GM21381 (cell line): ENCODE results near the gene TECRL.

Source experiments
- ATAC-seq: cut with Tn5 transposase; IDR thresholded peaks from one replicate; pipeline ENCODE4 v1.9.1; 2021; ENCODE audit warnings: mild to moderate bottlenecking, moderate library complexity; ENCODE audit not compliant: unreplicated experiment

Gene TECRL, protein sequence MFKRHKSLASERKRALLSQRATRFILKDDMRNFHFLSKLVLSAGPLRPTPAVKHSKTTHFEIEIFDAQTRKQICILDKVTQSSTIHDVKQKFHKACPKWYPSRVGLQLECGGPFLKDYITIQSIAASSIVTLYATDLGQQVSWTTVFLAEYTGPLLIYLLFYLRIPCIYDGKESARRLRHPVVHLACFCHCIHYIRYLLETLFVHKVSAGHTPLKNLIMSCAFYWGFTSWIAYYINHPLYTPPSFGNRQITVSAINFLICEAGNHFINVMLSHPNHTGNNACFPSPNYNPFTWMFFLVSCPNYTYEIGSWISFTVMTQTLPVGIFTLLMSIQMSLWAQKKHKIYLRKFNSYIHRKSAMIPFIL

DNA sequence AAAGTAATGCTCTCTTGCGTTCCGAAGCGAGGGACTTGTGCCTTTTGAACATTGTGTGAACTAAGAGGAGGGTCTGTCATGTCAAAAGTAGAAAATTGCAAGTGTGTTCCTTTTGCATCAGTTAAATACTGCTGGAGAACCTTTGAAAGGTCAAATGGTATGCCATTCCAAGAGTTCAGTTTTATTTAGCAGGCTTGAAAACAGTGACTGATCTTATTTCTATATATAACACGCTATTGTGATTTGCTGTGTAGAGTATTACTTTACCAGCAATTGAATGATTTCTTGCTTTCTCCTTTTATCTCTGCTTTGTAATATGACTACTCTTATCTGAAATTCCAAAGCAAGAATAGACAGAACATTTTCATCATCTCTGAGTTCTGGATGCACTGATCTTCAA is at the start of gene TECRL:
TSS of gene TECRL (minus strand) at position 151 of the 400 bp plus-strand sequence. CDS start at position 52, 99 bp downstream.
- ATAC-seq, result no peak

DNA sequence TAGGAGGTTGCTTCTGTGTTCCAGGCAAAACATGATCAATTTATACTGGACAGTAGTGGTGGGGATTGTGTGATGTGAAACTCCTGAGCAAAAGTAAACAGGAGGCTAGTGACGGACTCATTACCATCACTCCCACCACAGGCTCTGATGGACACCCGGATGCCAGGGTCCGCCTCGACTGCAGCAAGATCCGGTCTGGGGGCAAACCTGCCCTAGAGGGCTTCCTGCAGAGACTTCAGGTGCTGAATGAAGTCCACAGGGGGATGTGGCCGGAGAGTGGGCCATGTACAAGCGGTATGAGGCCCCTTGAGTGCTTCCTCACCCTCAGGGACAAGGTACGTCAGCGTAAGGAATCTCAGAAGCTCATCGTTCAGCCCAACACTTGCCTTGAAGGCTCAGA is 23.4 kb upstream of the TECRL start:
- ATAC-seq, result no peak

DNA sequence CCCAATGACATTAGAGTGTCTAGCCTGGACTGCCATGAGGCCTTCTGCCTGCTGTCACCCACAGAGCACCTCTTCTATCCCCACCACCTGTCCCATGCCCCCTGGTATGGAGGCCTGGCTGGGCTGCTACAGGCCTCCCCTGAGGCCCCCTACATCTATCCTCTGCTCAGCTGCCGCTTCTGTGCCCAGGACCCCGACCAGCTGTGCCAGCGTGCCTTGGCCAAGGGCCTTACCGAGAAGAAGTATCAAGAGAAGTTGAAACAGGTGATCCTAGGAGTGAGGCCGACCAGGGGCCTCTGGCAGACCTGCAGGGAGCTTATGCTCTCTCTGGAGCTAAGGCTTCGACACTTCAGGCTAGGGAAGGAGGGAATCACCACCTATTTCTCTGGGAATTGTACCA is 21.7 kb upstream of the TECRL start:
- no peak for ATAC-seq

DNA sequence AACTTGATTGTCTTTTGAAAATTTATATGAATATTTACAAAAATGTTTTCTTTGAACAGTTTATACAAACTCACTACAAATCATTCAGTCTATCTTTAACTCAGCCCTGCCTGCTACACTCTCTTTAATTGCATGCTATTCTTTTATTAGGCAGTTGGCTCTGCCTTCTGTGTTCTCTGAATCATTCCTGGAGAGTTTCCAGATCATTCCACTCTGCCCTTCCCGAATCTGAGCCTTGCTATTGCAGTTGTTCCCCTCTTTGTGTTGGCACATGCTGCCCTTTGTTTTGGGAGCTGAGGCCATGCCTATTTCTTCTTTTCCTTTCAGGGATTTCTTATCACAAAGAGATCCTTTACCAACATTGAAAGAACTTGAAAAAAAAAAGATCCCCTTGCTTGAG is 8.7 kb upstream of the TECRL start:
- ATAC-seq, result no peak

DNA sequence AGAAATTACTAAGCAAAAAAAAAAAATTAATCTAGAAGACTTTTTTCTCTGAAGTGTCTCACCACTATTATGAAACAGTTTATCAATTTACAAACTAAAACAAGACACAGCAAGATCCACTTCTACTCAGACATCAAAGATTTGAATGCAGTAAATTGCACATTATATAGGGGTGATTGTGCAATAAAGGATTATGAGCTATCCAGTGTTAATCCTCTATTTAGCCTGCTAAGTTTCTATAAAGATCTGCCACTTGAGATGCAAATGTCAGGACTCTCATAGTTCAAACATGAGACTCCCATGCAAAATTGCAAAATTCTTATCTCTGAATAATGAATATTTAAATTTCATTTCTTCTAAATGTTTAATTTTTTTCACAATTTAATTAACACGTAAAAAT is 2.2 kb downstream of the TECRL start:
- ATAC-seq, result no peak

DNA sequence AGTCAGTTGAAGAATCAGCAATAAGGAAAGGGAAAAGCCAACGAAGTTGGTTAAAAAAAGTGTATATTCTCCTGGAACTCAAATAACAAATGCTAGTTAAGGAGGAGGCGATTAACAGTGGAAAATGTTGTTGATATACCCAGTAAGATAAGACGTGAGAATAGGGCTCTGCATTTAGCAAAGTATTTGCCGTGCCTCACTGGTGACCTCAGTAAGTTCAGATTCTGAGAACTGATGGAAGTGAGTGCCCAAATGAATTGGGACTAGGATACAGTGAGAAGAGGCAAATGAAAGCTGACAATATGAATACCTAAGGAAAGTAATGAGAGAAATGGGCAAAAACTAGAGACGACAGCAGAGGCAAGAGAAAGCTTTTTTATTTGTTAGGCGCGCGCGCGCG is 3.5 kb downstream of the TECRL start:
- no peak for ATAC-seq

DNA sequence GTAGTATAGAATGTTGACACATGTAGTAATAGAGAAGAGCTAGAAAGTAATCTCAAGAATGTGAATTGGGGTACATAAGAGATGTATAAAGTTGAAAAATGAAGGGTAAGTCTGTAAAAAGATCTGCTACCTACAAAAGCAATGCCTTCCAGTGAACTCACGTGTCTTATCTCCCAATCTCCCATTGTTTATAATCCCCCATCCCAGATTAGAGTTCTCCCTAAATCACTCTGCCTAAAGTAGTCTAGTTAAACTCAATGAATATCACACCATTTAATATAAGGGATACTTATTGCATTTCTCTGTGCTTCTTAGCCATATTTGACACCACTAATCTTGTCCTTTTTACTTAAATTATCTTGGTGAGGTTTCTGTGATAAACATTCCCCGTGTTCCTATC is 6.6 kb downstream of the TECRL start:
- no peak for ATAC-seq

DNA sequence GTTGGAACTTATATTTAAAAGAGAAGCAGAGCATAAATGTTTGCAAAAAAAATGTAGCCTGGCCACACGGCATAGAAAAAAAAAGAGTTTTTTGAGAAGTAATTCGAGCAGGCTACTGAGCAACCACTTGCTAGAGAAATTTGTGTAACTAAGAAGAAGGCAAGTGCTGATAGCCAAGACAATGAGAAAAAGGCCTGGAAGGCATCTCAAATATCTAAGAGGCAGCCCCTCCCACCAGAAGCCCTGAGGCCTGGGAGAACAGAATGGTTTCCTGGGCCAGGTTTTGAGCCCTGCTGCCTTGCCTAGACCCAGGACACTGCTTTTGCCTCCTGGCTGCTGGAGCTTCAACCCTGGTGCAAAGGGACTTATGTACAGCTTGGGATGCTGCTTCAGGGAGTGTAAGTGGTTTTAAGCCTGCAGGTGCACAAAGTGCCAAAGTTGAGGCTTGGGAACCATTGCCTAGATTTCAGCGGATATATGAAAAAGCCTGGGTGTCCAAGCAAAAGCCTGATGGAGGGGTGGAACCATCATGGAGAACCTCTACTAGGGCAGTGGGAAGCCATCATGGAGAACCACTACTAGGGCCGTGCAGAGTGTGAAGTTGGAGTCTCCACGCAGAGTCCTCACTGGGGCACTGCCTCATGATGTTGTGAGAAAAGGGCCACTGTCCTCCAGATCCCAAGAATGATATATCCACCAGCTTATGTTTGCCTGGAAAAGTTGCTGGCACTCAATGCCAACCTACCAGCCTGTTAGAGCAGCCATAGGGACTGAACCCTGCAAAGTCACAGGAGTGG is 9.7 kb downstream of the TECRL start:
- ATAC-seq, result no peak

DNA sequence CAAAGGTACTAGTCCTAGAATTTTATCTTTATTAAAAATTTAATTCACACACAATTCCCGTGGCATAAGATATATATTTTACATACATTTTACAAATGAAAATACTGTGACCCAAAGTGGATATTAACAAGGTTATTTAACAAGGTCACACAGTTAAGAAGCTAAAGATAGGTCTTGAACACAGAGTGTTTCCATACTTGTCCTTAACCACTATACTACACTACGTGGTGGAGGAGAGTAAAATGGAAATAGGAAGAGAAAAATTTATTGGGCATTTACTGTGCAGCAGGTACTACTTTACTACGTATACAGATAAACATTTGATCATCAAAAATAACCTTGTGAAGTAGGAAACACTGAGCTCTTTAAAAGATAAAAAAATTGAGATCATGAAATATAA is 14.8 kb downstream of the TECRL start:
- ATAC-seq, result no peak

DNA sequence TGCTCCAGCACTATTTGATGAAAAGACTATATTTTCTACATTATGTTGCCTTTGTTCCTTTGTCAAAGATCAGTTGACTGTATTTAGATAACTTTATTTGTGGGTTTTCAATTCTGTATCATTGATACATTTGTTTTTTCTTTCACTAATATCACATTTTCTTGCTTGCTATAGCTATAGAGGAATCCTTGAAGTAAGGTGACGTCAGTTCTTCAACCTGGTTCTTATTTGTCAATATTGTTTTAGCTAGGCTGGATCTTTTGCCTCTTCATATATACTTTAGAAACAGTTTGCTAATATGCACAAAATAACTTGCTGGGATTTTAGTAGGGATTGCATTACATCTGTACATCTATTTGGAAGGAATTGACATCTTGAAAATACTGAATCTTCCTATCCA is 21.0 kb downstream of the TECRL start:
- ATAC-seq, result no peak

DNA sequence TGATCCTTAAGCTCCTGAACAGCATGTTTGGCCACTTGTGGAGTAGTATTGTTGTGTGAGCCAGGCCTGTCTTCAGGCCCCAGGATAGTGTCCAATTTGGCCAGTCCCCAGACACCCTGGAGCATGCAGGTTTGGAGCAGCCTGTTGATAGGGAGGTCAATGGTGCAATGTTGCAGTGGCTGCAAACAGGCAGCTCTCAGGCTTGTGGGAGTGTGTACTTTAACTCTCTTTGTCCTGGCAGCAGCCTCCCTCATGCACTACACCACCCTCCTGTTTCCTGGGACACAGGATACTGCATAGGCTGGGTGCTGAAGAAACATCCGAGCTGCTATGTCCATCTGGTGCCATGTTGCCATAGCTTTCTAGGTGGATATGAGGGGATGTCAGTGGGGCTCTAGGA is 24.0 kb downstream of the TECRL start:
- ATAC-seq, result no peak

DNA sequence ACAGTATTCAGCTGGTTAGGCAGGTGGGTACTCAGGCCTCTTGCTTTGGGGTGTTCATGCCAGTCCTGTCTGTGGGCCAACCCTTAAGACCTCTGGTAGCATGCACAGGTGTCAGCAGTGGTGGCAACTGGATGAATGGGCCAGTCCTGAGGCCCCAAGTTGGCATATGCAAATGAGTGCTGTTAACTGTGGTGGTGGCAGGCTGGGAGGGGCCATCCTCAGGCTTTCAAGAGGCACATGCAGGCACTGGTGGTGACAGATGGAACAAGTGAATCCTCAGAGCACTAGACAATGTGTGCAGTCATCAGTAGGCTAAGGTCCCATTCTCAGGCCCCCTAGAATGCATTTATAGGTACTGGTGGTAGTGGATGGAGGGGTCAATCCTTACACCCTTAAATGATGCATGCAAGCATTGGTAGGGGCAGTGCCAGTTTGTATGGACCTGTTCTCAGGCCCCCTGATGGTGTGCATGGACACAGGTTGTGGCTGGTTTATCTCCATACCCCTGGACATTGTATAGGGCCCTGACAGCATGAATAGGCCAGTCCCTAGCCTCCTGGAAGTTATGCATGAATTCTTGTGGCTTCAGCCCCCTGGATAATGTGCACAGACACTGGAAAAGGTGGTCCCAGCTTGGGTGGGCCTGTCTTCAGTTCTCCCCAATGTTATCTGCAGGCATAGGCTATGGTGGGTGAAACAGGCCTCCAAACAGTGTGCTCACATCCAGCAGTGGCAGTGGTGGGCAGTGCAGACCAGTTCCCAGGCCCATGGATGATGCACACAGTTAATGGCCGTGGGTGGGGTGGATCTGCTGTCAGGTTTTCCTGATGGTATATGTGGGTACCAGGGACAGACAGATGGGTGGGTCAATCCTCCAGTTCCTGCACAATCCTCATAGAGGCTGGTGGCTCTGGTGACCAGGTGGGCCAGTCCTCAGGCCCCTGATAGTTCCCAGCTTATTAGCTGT is 24.7 kb downstream of the TECRL start:
- no peak for ATAC-seq

DNA sequence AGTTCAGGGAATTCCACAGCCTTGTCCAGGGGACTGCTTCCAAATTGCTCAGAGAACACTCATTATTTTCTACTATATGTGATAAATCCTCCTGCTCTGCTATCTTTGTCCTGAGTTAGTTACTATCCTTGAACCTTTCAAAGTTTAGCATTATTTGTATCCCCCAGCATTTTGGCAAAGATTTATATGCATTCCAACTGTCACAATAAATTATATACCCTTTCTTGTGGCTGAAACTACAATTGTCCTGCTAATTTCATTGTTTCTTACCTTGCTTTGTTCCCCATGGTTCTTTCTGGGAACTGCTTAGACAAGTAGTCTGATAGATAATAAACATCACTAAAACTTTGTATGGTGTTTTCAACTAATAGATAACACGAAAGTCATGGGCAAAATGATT is 40.5 kb downstream of the TECRL start:
- ATAC-seq, result no peak

DNA sequence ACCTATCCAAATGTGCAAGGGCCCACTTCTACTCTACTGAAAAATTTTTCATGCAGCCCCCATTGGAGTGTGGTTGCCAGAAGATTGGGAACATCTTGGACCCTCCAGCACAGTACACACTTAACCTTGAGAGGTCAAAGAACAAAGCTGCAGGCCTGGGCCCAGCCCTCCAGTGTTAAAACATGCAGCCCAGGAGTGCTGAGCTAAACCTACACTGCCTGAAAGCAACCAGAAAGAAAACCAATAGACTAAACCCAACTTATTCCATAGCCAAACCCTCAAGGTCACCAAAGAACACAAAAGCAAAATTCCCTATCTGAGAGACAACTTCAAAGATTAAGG is 47.9 kb downstream of the TECRL start:
- no peak for ATAC-seq

DNA sequence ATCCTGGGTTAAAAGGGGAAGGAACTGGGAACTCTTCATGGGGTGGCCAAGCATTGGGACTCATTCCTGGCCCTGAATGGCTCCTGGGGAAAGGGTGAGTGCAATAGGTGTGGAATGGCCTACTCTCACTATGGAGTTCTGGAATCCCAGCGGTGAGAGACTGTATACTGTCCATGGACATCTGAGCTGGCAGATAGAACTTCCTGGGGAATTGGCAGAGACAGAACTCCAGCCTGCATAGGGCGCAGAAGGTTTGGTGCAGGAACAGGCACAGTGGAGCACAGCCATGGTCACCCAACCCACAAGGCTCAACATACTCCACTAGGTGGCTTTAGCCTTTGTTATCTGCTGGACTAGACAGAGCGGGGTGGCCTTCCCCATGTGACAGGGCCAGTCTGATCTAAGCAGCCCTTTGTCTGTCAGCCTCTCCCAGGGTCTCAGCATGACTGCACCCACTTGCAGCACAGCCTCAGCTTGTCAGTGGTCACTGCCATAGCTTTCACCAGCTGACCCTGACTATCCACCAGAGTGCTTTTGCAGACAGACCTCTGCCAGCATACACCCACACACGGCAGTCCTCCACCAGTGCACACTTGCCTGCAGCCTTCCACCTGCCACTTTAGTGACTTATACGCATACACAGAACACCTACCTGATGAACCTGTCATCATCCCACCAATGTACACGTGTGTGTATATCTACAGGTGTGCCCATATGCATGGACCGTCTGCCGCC is 48.4 kb downstream of the TECRL start:
- ATAC-seq, result no peak

DNA sequence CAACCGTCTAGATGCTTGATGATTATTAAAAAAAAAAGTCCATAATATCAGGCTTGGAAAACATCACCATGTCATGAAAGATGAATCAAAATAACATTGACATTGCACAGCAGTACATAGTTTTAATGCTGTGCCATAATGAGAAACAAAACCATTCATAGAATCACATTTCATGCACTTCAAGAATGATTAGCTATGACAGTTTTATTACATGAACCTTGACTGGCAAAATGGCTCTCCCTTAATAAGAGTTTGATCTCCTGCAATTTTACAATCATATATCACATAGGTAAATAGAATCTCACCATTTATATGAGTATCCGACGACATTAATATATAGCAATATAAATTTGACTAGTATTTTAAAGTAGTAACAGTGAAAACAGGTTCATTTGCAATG is 49.8 kb downstream of the TECRL start:
- ATAC-seq, result no peak

DNA sequence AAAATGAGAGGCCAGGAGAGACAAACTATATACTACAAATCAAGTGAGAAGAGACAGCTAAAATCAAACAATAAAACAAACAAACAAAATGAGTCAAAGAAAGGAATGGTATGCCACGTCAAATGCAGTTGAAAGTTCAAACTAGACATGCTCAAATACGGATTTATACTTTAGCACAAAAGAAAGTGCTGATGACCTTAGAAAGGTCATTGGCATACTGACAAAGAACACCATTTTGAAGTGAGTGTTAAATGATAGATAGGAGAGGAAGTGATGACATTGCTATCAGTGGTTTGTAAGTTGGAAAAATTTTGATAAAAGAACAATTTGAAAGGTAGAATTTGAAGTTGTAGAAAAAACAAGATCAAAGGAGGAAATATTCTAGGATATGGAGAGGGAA is 55.3 kb downstream of the TECRL start:
- ATAC-seq, result no peak

DNA sequence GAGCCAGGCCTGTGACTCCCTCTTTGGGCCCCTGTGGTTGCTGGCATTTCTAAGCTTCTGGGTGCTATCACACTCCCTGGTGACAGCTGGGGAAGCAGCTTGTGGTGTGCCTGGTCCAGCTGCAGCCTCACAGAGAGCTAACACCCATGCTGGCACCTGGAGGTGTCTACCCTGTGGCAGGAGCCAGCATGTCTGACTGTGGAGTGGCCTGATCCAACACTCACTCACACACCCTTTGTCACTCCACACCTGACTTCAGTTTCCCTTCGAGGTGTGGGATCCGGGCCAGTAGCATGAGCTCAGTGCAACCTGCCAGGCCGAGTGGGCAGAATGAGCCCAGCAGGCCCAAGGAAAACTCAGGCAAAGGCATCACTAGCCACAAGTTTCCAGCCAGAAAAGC is 67.5 kb downstream of the TECRL start:
- no peak for ATAC-seq

DNA sequence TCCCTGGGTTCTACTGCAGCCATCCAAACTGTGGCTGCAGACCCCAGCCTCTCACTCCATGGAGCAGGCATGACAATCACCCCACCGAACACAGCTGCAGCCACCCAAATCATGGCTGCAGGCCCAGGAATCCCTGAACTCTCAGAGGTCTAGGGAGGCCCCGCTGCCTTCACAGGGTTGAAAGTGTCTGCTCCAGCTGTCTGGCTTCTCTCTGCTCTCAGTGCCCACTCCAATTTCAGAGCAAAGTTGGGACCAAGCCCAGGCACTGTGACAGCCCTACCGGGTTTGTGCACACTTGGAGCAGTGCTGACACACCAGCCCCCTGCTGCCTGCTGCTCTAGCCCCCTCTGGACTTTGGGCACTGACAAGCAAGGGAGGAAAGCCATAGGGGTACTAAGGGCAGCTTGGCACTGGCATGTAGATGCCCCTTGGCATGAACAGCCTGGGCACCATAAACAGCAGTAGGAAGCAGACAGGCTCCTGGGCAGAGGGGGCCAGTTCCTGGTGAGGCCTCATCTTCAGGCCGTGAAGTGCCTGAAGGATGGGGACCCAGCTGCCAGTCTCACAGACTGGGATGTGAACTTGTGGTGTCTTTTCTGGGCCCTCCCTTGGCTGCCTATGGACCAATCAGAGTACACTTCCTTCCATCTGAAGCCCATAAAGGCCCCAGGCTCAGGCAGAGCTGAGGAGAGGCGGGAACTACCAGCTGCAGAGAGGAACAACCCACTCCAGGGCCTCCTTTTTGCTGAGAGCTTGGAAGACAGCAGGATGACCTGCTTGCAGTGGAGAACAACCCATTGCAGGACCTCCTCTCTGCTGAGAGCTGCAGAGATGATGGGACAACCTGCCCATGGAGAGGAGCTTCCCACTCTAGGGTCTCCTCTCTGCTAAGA is 68.8 kb downstream of the TECRL start:
- ATAC-seq, result no peak

DNA sequence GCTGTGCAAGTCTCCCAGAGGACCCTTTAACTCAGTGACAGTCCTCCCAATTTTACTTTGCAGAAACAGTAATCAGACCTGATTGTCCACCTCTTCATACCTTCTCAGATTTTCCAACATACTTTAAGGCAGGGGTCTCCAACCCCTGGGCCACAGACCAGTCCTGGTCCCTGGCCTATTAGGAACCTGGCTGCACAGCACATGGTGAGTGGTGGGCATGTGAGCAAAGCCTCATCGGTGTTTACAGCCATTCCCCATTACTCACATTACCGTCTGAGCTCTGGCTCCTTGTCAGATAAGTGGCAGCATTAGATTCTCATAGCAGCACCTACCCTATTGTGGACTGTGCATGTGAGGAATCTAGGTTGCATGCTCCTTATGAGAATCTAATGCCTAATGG is 74.3 kb downstream of the TECRL start:
- ATAC-seq, result no peak
